ENCODE measurements around the gene TMEM259.

GRCh38 chr19:1001538-1002166 is 19.3 kb downstream of the TMEM259 start:
- TF ChIP-seq SP1 (IDR thresholded peaks at IDR 0.05), result no peak
- peak; percentile 24; the same call in 1 of the 2 replicates for TF ChIP-seq SP1 (CRISPR knock-in tag; IDR thresholded peaks at IDR 0.05)
- TF ChIP-seq CBX1 (IDR thresholded peaks at IDR 0.05; ENCODE audit: low read depth), result no peak
- no peak for TF ChIP-seq FOXJ3 (CRISPR knock-in tag; IDR thresholded peaks at IDR 0.05; ENCODE audit: borderline replicate concordance)
- no peak for TF ChIP-seq POLR2A (IDR thresholded peaks at IDR 0.05; ENCODE audit: insufficient read depth in 1 of 2, low read depth in 2 of 2, low read length in 2 of 2)

Data from HepG2 (cell line).